ENCODE data around the gene KRT74. TPM values are rescaled to one million over a fixed set of nuclear protein-coding genes. Genes with fewer than 3 reads are reported as not detected.

Gene KRT74
- polyA plus RNA-seq, 1 experiment, result not detected

DNA sequence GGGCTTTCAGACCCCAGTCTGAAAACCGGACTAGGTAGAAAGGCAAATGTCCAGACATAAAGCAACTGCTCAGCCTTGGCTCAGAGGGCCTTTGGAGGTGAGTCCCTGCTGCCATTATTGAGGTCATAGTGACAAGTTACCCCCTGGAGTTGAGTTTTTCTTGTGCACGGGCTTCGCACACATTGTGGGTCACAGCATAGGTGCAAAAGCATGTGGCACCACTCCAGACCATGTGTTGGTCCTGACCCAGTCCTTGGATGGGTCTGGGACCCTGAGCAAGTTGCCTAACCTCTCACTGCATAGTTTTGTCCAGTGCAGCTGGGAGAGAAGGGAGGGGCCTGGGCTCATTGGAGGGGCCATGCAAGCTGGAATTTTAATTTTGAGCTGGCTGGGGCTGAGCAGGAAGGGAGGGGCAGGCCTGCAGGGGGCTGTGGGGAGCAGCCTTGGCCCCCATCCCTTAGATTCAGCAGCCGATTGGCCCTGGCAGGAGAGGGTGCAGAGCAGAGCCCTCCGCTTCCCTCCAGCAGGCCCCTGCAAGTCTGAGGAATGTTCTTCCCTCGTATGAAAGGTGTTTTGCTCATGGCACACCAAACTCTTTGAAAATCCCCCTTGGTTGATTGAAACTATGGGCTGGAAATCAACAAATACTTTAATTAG, 49.3 kb downstream of the KRT74 start:
- TF ChIP-seq, protein P1, sequence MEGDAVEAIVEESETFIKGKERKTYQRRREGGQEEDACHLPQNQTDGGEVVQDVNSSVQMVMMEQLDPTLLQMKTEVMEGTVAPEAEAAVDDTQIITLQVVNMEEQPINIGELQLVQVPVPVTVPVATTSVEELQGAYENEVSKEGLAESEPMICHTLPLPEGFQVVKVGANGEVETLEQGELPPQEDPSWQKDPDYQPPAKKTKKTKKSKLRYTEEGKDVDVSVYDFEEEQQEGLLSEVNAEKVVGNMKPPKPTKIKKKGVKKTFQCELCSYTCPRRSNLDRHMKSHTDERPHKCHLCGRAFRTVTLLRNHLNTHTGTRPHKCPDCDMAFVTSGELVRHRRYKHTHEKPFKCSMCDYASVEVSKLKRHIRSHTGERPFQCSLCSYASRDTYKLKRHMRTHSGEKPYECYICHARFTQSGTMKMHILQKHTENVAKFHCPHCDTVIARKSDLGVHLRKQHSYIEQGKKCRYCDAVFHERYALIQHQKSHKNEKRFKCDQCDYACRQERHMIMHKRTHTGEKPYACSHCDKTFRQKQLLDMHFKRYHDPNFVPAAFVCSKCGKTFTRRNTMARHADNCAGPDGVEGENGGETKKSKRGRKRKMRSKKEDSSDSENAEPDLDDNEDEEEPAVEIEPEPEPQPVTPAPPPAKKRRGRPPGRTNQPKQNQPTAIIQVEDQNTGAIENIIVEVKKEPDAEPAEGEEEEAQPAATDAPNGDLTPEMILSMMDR (IDR thresholded peaks at IDR 0.05; ENCODE audit: insufficient read depth, low read depth, low read length), result no peak
- ChIA-PET POLR2A (no interaction called here), CTCF (interaction anchor here (1.1 kb wide), 1 partner anchor 356 kb away, joined by 3 read pairs; no protein-coding TSS in a partner anchor)
- no peak overlapping the region for H3K4me3 ChIP-seq (ENCODE audit: low read depth, low read length)
- DNase-seq (ENCODE audit: low read depth), result no peak
- H3K27me3 ChIP-seq (ENCODE audit: control insufficient read depth, insufficient read depth, low read length), result peaks cover 20% of the 10 kb centered on the region
- no peaks in the 10 kb centered on the region for H3K36me3 ChIP-seq (ENCODE audit: control insufficient read depth, insufficient read depth, low read length)

DNA sequence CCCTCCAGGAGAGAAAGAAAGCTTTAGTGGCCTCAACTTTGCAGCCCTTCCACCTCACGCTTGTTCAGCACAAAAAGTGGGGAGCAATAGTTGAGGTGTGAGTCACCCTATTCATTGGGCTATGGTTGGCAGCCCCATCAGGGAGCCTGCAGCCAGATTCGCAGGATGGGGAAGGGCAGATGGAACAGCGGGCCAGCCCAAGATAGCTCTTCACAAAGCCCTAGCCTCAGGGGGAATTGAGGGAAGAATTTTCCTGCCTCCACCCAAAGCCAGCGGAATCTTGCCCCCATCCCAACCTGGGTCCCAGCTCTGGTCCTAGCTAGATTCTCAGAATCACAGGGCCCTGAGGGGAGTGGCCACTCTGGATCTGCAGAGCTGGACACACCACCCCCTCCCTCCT, 49.8 kb downstream of the KRT74 start:
- TF ChIP-seq, protein P1 (IDR thresholded peaks at IDR 0.05; ENCODE audit: insufficient read depth, low read depth, low read length), result no peak
- ChIA-PET POLR2A (no interaction called here), CTCF (interaction anchor here (1.1 kb wide), 1 partner anchor 356 kb away, joined by 3 read pairs; no protein-coding TSS in a partner anchor)
- Histone ChIP-seq H3K27me3 (ENCODE audit: control insufficient read depth, insufficient read depth, low read length) (peaks cover 22% of the 10 kb centered on the region), H3K36me3 (ENCODE audit: control insufficient read depth, insufficient read depth, low read length) (no peaks in the 10 kb centered on the region), H3K4me3 (ENCODE audit: low read depth, low read length) (no peak overlapping the region)
- no peak for DNase-seq (ENCODE audit: low read depth)

DNA sequence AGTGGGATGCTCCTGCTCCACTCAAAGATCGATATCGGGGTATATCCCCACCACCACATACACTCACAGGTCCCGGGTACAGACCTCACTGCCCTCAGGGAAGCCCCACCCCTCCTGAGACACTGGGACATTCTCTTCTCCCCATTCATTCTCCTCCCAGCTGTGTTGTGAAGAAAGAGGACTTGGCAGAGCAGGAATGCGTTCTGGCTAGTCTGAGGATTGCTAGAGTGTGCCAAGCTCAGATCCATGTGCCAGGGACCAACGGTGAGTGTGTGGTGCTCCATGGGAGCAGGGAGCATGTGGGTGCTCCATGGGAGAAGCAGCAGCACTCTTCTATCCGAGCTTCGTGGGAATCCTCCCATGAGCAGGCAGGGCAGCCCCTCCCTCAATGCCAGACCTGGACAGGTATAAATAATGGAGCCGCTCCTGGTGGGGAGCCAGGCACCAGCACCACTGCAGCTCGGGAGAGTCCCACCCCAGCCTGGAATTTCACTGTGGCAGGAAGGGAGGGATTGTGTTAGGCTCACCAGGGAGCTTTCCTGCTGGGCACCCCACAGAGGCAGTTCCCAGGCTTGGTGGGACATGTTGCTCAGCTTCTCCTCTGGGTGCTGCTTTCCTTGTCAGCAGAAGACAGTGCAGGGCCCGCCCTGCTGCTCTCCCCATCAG, 51.2 kb downstream of the KRT74 start:
- CTCF ChIA-PET, result interaction anchor here (0.8 to 1.8 kb wide), 6 partner anchors 17 to 379 kb away, joined by 3 to 5 read pairs (median 3); no protein-coding TSS in a partner anchor
- no peak for DNase-seq (ENCODE audit: low read depth)
- Histone ChIP-seq H3K27me3 (ENCODE audit: control insufficient read depth, insufficient read depth, low read length) (peaks cover 22% of the 10 kb centered on the region), H3K4me3 (ENCODE audit: low read depth, low read length) (no peak overlapping the region), H3K36me3 (ENCODE audit: control insufficient read depth, insufficient read depth, low read length) (no peaks in the 10 kb centered on the region)
- POLR2A ChIA-PET, result no interaction called here
- TF ChIP-seq, protein P1 (IDR thresholded peaks at IDR 0.05; ENCODE audit: insufficient read depth, low read depth, low read length), result no peak

DNA sequence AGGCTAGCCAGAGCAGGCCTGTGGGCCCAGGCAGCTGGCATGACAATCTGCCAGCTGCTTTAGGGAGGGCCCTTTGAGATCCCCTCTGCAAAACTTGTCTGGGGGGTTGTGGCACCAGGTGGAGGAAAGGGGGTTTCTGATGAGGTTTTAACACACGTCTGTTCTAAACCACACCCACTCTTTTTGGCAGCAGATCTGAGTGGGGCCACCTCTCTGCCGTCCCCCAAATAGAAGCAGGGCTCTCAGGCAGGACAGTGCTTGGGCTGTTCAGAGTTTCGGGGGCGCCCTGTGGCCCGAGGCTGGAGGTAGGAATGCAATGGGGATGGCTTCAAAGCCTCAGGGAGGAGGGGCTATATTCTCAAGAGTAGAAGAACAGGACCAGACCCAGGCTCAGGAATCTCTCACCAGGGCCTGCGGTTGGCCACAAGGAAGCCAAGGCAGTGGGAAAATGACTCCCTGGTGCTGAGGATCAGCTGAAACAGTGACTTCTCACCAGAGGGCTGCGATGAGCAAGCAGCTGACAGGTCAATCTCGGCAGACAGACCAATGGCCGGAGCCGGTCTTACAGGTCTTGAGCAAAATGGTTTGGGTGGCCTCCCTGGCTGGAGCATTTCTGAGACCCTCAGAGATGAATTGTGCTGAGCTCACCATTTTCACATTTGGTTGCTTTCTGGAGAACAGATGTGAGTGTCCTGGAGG, 51.9 kb downstream of the KRT74 start:
- H3K36me3 ChIP-seq (ENCODE audit: control insufficient read depth, insufficient read depth, low read length), result no peaks in the 10 kb centered on the region
- H3K27me3 ChIP-seq (ENCODE audit: control insufficient read depth, insufficient read depth, low read length), result peaks cover 22% of the 10 kb centered on the region
- ChIA-PET CTCF (interaction anchor here (0.9 to 1.8 kb wide), 6 partner anchors 11 to 363 kb away, joined by 3 to 5 read pairs (median 3); no protein-coding TSS in a partner anchor), POLR2A (no interaction called here)
- TF ChIP-seq, protein P1 (IDR thresholded peaks at IDR 0.05; ENCODE audit: insufficient read depth, low read depth, low read length), result no peak
- H3K4me3 ChIP-seq (ENCODE audit: low read depth, low read length), result no peak overlapping the region
- DNase-seq (ENCODE audit: low read depth), result no peak

DNA sequence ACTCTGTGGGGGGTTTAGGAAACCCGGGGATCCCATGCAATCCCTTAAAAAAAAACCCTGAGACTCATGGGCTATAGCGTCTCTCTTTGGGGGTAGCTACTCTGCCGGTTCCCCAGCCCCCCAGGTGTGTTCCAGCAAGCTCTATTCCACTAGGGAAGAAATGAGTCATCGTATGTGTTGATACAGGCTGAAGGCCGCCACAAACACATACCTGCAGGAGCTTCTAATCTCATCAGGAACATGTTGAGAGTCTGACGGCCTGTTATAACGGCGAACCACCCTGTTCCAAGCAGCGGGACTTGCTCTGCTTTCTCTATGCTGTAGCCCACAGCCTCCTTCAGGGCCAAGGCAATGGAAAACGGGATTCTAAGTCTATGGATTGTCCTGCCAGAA, 52.5 kb downstream of the KRT74 start:
- H3K4me3 ChIP-seq (ENCODE audit: low read depth, low read length), result no peak overlapping the region
- H3K27me3 ChIP-seq (ENCODE audit: control insufficient read depth, insufficient read depth, low read length), result peaks cover 24% of the 10 kb centered on the region
- ChIA-PET POLR2A (no interaction called here), CTCF (interaction anchor here (1.3 to 1.8 kb wide), 2 partner anchors 11 to 125 kb away, joined by 4 to 5 read pairs; no protein-coding TSS in a partner anchor)
- H3K36me3 ChIP-seq (ENCODE audit: control insufficient read depth, insufficient read depth, low read length), result no peaks in the 10 kb centered on the region
- DNase-seq (ENCODE audit: low read depth), result no peak
- TF ChIP-seq, protein P1 (IDR thresholded peaks at IDR 0.05; ENCODE audit: insufficient read depth, low read depth, low read length), result no peak
